HepG2 (cell line): ENCODE data around the gene KLF3. TPM values are rescaled to one million over a fixed set of nuclear protein-coding genes. Genes with fewer than 3 reads are reported as not detected.

ENCODE experiments used
- ATAC-seq: fragments of 200-7000 bp; cut with Tn5 transposase; 3 replicates; pipeline ENCODE4 v1.9.1; 2020; ENCODE audit warnings: mild to moderate bottlenecking, moderate library complexity
- BruUV-seq: library from RNA; stranded (reverse); fragments of 400-500 nt; replicated peaks from 2 replicates; lab custom pipeline; 2021; lab: Mats Ljungman, UMichigan
- CTCF ChIA-PET: fragments of 300-600 bp; formaldehyde crosslinking; extraction: SDS; loops from one replicate; lab custom pipeline; 2021; ENCODE audit warnings: low total read pairs, inconsistent platforms, low intra/inter-chr PET ratio; lab: Yijun Ruan, JAX
- POLR2A ChIA-PET: fragments of 350-600 bp; sonication (Branson Sonifier 250); formaldehyde crosslinking; loops from one replicate; lab custom pipeline; 2020; ENCODE audit warnings: antibody characterized with exemption, inconsistent platforms; lab: Yijun Ruan, JAX
- DNase-seq: peaks from one replicate; pipeline ENCODE4 v3.0.0-alpha.2; 2015; ENCODE audit warnings: low spot score
- FAIRE-seq: peaks from 3 replicates; lab custom pipeline; 2011; peaks lifted over from hg19 to GRCh38; lab: Jason Lieb, UNC
- H2AFZ ChIP-seq: one replicate; pipeline ENCODE4 v1.6.1; 2011; ENCODE audit warnings: low read length, inconsistent platforms
- H3K27ac ChIP-seq: fragments of 300-600 bp; 3 replicates; pipeline ENCODE4 v1.8.0; 2011; ENCODE audit warnings: mixed run types, mild to moderate bottlenecking, mixed read lengths, low read length, inconsistent platforms; ENCODE audit not compliant: insufficient read depth; ENCODE audit errors: extremely low read length
- H3K27me3 ChIP-seq, 2 experiments: fragments of 200-600 bp in 1 of 2; 2 replicates in 1 of 2; 3 replicates in 1 of 2; pipeline versions ENCODE4 v1.6.0 to v1.8.0; 2011; ENCODE audit warnings: low read length in 2 of 2, mild to moderate bottlenecking in 2 of 2, moderate library complexity in 2 of 2, inconsistent platforms in 1 of 2; ENCODE audit not compliant: insufficient read depth in 2 of 2, control insufficient read depth in 1 of 2
- H3K36me3 ChIP-seq, 2 experiments: fragments of 200-600 bp in 1 of 2; replicated peaks in 1 of 2; 2 replicates in 1 of 2; 3 replicates in 1 of 2; pipeline versions ENCODE4 v1.5.1 to v1.8.0; 2011; ENCODE audit warnings: low read length in 2 of 2, inconsistent platforms in 1 of 2; ENCODE audit not compliant: insufficient read depth in 2 of 2, control insufficient read depth in 1 of 2
- H3K4me1 ChIP-seq: 2 replicates; pipeline ENCODE4 v1.5.1; 2012; ENCODE audit warnings: low read length, inconsistent platforms; ENCODE audit not compliant: insufficient read depth
- H3K4me2 ChIP-seq: 2 replicates; pipeline ENCODE4 v1.6.0; 2011; ENCODE audit warnings: low read depth, low read length, inconsistent platforms
- H3K4me3 ChIP-seq, 3 experiments: fragments of 200-600 bp in 1 of 3; sonication (generic), shearing (Covaris generic) in 1 of 3; replicated peaks in 1 of 3; 2 replicates each; pipeline ENCODE4 v1.5.1; 2011 to 2016; ENCODE audit warnings: low read length in 3 of 3, inconsistent platforms in 2 of 3, low read depth in 2 of 3, mild to moderate bottlenecking in 2 of 3, control low read depth in 1 of 3, mixed read lengths in 1 of 3; ENCODE audit not compliant: insufficient read depth in 1 of 3
- H3K79me2 ChIP-seq: one replicate; pipeline ENCODE4 v1.6.1; 2011; ENCODE audit warnings: low read length, inconsistent platforms; ENCODE audit not compliant: insufficient read depth
- H3K9ac ChIP-seq: 2 replicates; pipeline ENCODE4 v1.6.0; 2011; ENCODE audit warnings: mild to moderate bottlenecking, low read depth, low read length, inconsistent platforms; ENCODE audit not compliant: insufficient read depth
- H3K9me3 ChIP-seq: 2 replicates; pipeline ENCODE4 v1.5.1; 2012; ENCODE audit warnings: mild to moderate bottlenecking, low read length
- H4K20me1 ChIP-seq: 2 replicates; pipeline ENCODE4 v1.6.0; 2011; ENCODE audit warnings: inconsistent platforms, mild to moderate bottlenecking, low read length, moderate library complexity; ENCODE audit not compliant: insufficient read depth
- MED1 ChIP-seq: sonication (generic); formaldehyde crosslinking; IDR thresholded peaks from 2 replicates; pipeline ENCODE4 v1.4.0; 2020; ENCODE audit warnings: missing genetic modification reagents
- MEF2D ChIP-seq: sonication (generic); formaldehyde crosslinking; IDR thresholded peaks from 2 replicates; pipeline ENCODE4 v1.5.1; 2020; ENCODE audit warnings: mild to moderate bottlenecking, missing genetic modification reagents
- RBM22 ChIP-seq: fragments of 200-400 bp; formaldehyde crosslinking; optimal IDR thresholded peaks from 2 replicates; pipeline ENCODE3; 2017; ENCODE audit warnings: mild to moderate bottlenecking, low read length, moderate library complexity
- ZNF280B ChIP-seq: sonication (generic); formaldehyde crosslinking; IDR thresholded peaks from 2 replicates; pipeline ENCODE4 v1.5.0; 2020; ENCODE audit warnings: missing genetic modification reagents, mild to moderate bottlenecking, borderline replicate concordance
- WGBS: methylation state at CpG from one replicate; pipeline ENCODE4 v1.1.6; 2017; ENCODE audit warnings: low lambda C conversion rate; 5-methylcytosine and 5-hydroxymethylcytosine counted together
- in situ Hi-C: cut with HindIII; loops from 2 replicates; pipeline ENCODE4 v1.10.0; 2017; ENCODE audit warnings: low pct_unique_long_range_greater_than_20kb; ENCODE audit not compliant: extremely low pct_ligation_motif_present
- intact Hi-C: fragments of 100-400 bp; cut with micrococcal nuclease; formaldehyde crosslinking; loops from one replicate; pipeline ENCODE4 v1.10.0; 2022; ENCODE audit not compliant: unreplicated experiment
- polyA plus RNA-seq, 8 experiments: library from polyadenylated mRNA; depleted of rRNA in 3 of 8; stranded (reverse) in 7 of 8; unstranded in 1 of 8; fragments of >200 nt; fragmentation: Illumina TruSeq in 4 of 8; extraction: Trizol in 4 of 8; gene quantifications; 2 replicates each; pipeline versions ENCODE4 v1.2.1 to v1.2.3, GENCODE V29; 2011 to 2016; ENCODE audit warnings: low read depth in 4 of 8, missing spikeins in 1 of 8, mixed read lengths in 1 of 8; ENCODE audit not compliant: insufficient read depth in 1 of 8
- total RNA-seq, 5 experiments: library from RNA; depleted of rRNA; stranded (reverse); fragments of >200 nt; fragmentation: Illumina TruSeq; extraction: Trizol; gene quantifications; 2 replicates each; pipeline ENCODE4 v1.2.3, GENCODE V29; 2016; ENCODE audit warnings: low read depth in 1 of 5

The KLF3 gene
- total and polyA plus RNA-seq, 2 of the 13 experiments (the other 11 are each of a cell fraction or from before 2014, with no cell fraction given) = 29.1 to 37.8 TPM

GRCh38 chr4:38678078-38678477 is 14.1 kb downstream of the KLF3 start:
- H2AFZ ChIP-seq = no peak overlapping the region
- H3K9me3 ChIP-seq = no peaks in the 10 kb centered on the region
- 97% methylated on average over 5 of the region's 5 CpGs for WGBS
- no TSS peak for BruUV-seq
- H3K79me2 ChIP-seq = peaks cover 94% of the 10 kb centered on the region
- ATAC-seq = no peak
- no peaks in the 10 kb centered on the region for H3K27me3 ChIP-seq
- H3K4me1 ChIP-seq = peaks cover 47% of the 10 kb centered on the region
- CTCF ChIA-PET = no interaction called here
- POLR2A ChIA-PET = no interaction called here
- no peak overlapping the region for H3K4me2 ChIP-seq
- H3K36me3 ChIP-seq = peaks cover 8 to 44% of the 10 kb centered on the region in 2 experiments
- no peak overlapping the region for H3K9ac ChIP-seq
- H3K27ac ChIP-seq = no peak overlapping the region
- H3K4me3 ChIP-seq = no peak overlapping the region
- DNase-seq = no peak
- in situ Hi-C loops (no loop called here), intact Hi-C loops (loop anchor here (5.0 to 10.0 kb wide), 3 partner anchors 54 to 253 kb away; no protein-coding TSS in a partner anchor)
- peaks cover 30% of the 10 kb centered on the region for H4K20me1 ChIP-seq
- TF ChIP-seq MEF2D (CRISPR knock-in tag) (no peak), RBM22 (peak; percentile 83)
- no peak for FAIRE-seq

- POLR2A ChIA-PET = no interaction called here
- CTCF ChIA-PET = no interaction called here
- Histone ChIP-seq H3K36me3 (peaks cover 9 to 60% of the 10 kb centered on the region in 2 experiments), H3K9me3 (no peaks in the 10 kb centered on the region), H3K27me3 (no peaks in the 10 kb centered on the region), H3K4me1 (peaks cover 28% of the 10 kb centered on the region), H3K79me2 (peaks cover 94% of the 10 kb centered on the region), H3K4me3 (no peak overlapping the region), H3K4me2 (no peak overlapping the region), H3K27ac (no peak overlapping the region), H4K20me1 (peaks cover 30% of the 10 kb centered on the region), H2AFZ (no peak overlapping the region), H3K9ac (no peak overlapping the region)
- 99% methylated on average over 8 of the region's 8 CpGs for WGBS
- intact Hi-C loops = loop anchor here (5.0 to 10.0 kb wide), 3 partner anchors 52 to 255 kb away; no protein-coding TSS in a partner anchor
- ATAC-seq = no peak
- in situ Hi-C loops = no loop called here
- FAIRE-seq = no peak
- no peak for TF ChIP-seq MED1 (CRISPR knock-in tag)
- TF ChIP-seq ZNF280B (CRISPR knock-in tag) = no peak
- no peak for DNase-seq
- no TSS peak for BruUV-seq
These were observed 15.9 kb downstream of the KLF3 start for GRCh38 chr4:38679921-38680320.
